Fibroblast of villous mesenchyme (primary cell): Measurements from ENCODE around the gene KLHL28. TPM values are rescaled to one million over a fixed set of nuclear protein-coding genes. Genes with fewer than 3 reads are reported as not detected.

Experiments
- DNase-seq: peaks from one replicate; pipeline ENCODE4 v3.0.0-alpha.2; 2010; ENCODE audit warnings: low read depth
- H3K4me3 ChIP-seq: 2 replicates; pipeline ENCODE4 v1.5.1; 2011; ENCODE audit warnings: low read depth, mild to moderate bottlenecking, low read length
- CTCF ChIP-seq: IDR thresholded peaks from 2 replicates; pipeline ENCODE4 v1.5.1; 2012; ENCODE audit warnings: low read depth, mild to moderate bottlenecking, low read length; ENCODE audit not compliant: insufficient read depth
- total RNA-seq: library from RNA; depleted of rRNA; stranded (reverse); fragments of >200 nt; gene quantifications from 2 replicates; pipeline ENCODE4 v1.2.3, GENCODE V29; 2012

The KLHL28 gene
- total RNA-seq, 1 donor = 9.5 TPM

- no peak overlapping the region for H3K4me3 ChIP-seq
- no peak for DNase-seq
- TF ChIP-seq CTCF = no peak
These were observed 10.7 kb downstream of the KLHL28 start for GRCh38 chr14:44951051-44951450.

- peak; percentile 21 for DNase-seq
- TF ChIP-seq CTCF = no peak
- H3K4me3 ChIP-seq = no peak overlapping the region
These were observed 16.5 kb downstream of the KLHL28 start for GRCh38 chr14:44945264-44945663.

DNA sequence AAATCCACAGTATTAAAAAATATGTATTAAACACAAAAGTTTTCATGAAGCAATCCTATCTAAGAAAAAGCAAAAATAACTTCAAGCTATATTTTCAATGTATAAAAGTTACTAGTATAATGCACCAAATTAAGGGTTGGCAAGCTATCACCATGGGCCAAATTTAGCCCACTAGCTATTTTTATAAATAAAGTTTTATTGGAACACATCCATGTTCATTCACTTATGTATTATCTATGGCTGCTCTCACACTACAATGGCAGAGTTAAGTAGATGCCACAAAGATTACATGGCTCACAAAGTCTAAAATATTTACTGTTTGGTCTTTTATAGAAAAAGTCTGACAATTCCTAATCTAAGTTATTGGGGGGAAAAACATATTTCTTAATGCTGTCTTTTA, 17.6 kb downstream of the KLHL28 start:
- H3K4me3 ChIP-seq = no peak overlapping the region
- TF ChIP-seq CTCF = no peak

DNA sequence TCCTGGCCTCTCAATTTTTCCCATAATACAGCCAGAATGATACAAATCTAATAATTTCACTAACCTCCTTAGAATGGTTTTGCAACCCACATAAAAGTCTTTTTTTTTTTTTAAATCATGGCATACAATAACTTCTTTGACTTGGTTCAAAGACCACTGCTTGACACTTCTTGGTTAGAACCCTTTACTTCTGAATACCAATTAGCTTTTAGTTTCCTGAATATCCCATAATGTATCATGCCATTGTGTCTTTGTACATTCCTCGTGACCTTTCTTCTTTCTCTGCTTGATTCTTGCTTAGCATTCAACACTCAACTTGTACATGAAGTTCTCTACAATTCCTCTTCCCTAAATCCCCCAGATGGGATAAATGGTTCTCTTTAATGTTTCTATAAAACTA, 19.3 kb downstream of the KLHL28 start:
- no peak for TF ChIP-seq CTCF
- H3K4me3 ChIP-seq = no peak overlapping the region
- no peak for DNase-seq

More for the DNA sequence above, 17.6 kb downstream of the KLHL28 start:
- no peak for DNase-seq

DNA sequence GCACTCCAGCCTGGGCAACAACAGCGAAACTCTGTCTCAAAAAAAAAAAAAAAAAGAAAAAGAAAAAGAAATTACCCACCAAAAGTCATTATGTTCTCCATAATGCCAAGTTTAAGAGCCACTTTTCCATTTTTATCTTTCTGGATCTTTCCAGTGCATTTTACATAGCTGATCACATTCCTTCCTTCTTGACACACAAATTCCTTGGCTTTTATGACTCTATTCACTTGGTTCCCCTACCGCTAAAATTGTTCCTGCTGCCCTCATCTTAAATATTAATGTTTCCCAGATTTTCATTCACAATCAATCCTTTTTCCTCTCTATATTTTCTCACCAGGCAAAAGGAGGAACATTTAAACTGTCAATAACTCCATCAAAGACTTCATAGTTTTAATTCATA, 20.2 kb downstream of the KLHL28 start:
- no peak for TF ChIP-seq CTCF
- H3K4me3 ChIP-seq = no peak overlapping the region
- no peak for DNase-seq

- DNase-seq = no peak
- TF ChIP-seq CTCF = no peak
- no peak overlapping the region for H3K4me3 ChIP-seq
These were observed 20.8 kb downstream of the KLHL28 start for GRCh38 chr14:44940944-44941343.

DNA sequence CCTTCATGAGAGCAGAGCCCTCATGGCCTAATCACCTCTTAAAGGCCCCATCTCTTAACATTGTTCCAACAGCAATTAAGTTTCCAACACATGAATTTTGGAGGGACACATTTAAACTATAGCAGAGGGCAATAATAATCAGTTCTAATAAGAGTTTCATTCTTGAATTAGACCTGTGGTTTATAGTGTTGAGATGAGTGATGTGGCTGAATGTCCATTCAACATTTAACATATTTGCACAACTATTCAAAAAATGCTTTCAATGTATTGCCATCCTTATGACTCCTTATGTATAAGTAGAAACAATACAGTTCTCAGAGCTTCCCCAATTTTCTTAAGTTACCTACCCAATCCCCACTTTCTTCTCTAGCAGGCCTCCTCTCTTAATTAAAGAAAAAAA, 21.5 kb downstream of the KLHL28 start:
- no peak for TF ChIP-seq CTCF
- DNase-seq = no peak
- no peak overlapping the region for H3K4me3 ChIP-seq
